Cardiac fibroblast (primary cell): ENCODE data around the gene CNIH1.
"Not testable (repeated sequence)": the region's sequence is repeated elsewhere in the genome, so short reads cannot be mapped to it uniquely, and the experiment has no call there.

Source experiments
- DNase-seq, 2 donors: peaks; one replicate each; pipeline versions ENCODE4 v3.0.0 to v3.0.0-alpha.2; 2010; ENCODE audit warnings: low read depth in 2 of 2
- H3K4me3 ChIP-seq, 2 donors: replicated peaks in 1 of 2; 1 replicate in 1 of 2; 2 replicates in 1 of 2; pipeline ENCODE4 v1.5.1; 2011; ENCODE audit warnings: low read depth in 2 of 2, low read length in 2 of 2, mild to moderate bottlenecking in 2 of 2, moderate library complexity in 1 of 2
- CTCF ChIP-seq: IDR thresholded peaks from one replicate; pipeline ENCODE4 v1.5.1; 2011; ENCODE audit warnings: low read depth, mild to moderate bottlenecking, low read length, inconsistent platforms

The CNIH1 gene

DNA sequence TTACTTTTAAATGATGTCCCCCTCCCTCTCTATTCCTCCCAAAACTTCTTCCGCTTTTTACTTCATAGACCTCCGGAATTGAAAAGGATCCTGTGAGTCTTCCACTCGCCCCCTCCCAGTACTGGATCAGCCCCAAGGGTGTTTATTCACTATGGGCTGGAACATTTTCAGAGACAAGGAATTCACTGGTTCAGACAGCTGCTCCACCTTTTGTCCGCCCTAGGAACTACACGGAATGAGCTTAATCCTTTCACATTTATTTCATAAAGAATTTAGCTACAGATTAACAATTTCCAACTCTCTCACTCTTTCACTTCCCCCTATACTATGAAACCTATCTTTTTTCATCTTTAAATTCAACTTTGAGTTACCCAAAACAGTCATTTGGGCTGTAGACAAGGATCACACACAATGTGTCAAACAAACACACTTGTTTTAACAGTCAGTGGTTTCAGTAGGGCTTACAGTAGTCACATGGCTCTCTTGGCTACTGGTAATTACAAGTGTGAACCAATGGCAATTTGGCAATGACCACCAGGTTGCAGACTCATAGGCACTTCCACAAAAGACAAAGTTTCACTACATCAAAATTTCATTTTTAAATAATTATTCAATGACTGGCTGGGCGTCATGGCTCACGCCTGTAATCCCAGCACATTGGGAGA, 20.6 kb downstream of the CNIH1 start:
- DNase-seq, result peak; percentile 69 to 76
- peak; percentile 67 for TF ChIP-seq CTCF
- H3K4me3 ChIP-seq, result no peak overlapping the region

- TF ChIP-seq CTCF, result no peak
Observed at GRCh38 chr14:54411371-54411770, 29.8 kb downstream of the CNIH1 start.

DNA sequence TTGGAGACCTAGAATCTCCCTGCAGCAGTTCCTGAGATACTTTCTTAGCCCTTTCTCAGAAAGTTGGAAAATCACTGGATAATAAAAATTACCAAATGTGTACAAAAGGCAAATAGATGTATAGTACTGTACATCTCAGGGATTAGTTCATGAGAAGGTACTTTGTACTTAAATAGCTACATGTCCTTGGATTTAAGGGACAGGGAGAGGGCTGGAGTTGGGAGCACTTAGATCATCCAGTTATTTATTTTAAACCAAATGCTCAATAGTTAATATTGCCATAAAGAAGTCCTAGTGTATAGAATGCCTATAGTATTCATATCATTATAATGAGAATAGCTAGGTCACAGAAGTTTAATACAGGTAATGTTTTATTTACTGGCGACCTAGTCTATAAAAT, 31.0 kb downstream of the CNIH1 start:
- no peak for DNase-seq
- H3K4me3 ChIP-seq, result no peak overlapping the region
- TF ChIP-seq CTCF, result no peak

More at GRCh38 chr14:54411371-54411770, 29.8 kb downstream of the CNIH1 start:
- H3K4me3 ChIP-seq, result no peak overlapping the region
- no peak for DNase-seq

- not testable (repeated sequence) for DNase-seq, H3K4me3 ChIP-seq
Observed at GRCh38 chr14:54403401-54404005, 37.7 kb downstream of the CNIH1 start.

DNA sequence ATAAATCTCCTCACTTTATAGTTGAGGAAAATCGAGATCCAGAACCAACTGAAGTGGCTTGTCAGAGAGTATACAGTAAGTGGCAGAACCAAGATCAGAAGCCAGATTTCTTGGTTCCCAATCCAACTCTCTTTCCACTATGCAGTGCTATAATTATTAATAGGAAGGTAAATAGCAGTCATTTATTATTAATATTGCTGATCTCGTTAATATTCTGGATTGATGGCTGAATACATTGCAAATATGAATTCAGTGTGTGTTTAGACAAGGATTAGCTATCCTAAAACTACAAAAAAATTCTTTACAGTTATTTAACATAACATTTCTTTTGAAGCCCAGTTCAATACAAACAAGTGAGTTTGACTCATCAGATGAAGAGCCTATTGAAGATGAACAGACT, 41.6 kb downstream of the CNIH1 start:
- no peak for TF ChIP-seq CTCF
- H3K4me3 ChIP-seq, result no peak overlapping the region
- no peak for DNase-seq

DNA sequence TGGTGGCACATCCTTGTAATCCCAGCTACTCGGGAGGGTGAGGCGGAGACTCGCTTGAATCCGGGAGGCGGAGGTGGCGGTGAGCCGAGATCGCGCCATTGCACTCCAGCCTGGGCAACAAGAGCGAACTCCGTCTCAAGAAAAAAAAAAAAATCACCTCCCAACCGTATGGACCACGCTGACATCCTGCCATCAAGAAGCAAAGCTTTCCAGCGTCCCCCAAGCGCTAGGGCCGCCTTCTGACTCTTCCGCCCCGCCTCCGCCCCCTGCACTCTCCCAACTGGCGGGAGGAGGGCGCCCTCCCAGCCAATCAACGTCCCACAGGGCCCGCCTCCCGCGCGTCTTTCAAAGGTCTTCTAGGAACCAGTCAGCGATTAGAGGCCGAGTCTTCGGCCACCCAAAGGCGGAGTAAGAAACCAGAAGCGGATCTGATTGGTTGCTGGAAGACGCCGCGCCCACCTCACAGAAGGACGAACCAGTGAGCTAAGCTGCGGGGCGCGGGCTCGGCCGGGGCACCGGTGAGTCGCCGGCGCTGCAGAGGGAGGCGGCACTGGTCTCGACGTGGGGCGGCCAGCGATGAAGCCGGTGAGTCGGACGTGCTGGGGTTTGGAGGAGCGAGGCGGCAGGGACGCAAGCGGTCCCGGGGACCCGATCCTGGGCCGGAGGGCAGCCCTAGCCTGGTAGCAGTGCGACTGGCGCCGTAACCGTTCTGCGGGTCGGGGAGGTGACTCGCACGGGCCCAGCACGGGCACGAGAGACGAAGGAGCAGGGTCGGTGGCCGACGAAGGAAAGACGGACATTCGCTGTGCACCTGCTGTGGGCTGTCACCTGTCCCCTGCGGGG, 44.5 kb downstream of the CNIH1 start, which contains the start of gene CDKN3:
Gene CDKN3 (plus strand): TSS at position 515 of the 843 bp plus-strand sequence. CDS start 62 bp downstream, at position 577.
- TF ChIP-seq CTCF, result peak; percentile 22
- peak within 1 kb of the TSS; percentile 91 to 97 for H3K4me3 ChIP-seq

GRCh38 chr14:54396183-54396492, 45.0 kb downstream of the CNIH1 start:
- TF ChIP-seq CTCF, result no peak
- DNase-seq, result no peak
- peak overlapping the region; percentile 57 to 58 for H3K4me3 ChIP-seq

More for the DNA sequence above, 44.5 kb downstream of the CNIH1 start, which contains the start of gene CDKN3:
- peak; percentile 99 for DNase-seq
